A673 (cell line): ENCODE data around the gene CDH20.

ENCODE experiments used
- CTCF ChIP-seq: fragments of 300-800, 200-600 bp; sonication (generic); conservative IDR thresholded peaks from 2 replicates; pipeline ENCODE4 v1.5.1; 2017; ENCODE audit warnings: low read depth, mild to moderate bottlenecking, antibody characterized with exemption, low read length, moderate library complexity, mixed read lengths
- EZH2 ChIP-seq: fragments of 200-600 bp; sonication (generic); IDR thresholded peaks from 2 replicates; pipeline ENCODE4 v1.6.1; 2017; ENCODE audit warnings: borderline replicate concordance, low read depth, mild to moderate bottlenecking, mixed read lengths, antibody characterized with exemption, low read length; ENCODE audit not compliant: poor library complexity, severe bottlenecking

GRCh38 chr18:61335684-61336555 lies 2.7 kb downstream of the CDH20 start:
- no peak for TF ChIP-seq CTCF
- TF ChIP-seq EZH2, result no peak
